Measurements from ENCODE around the gene PHAF1.

PHAF1 gene

GRCh38 chr16:67148221-67148620, 38.5 kb downstream of the PHAF1 start:
- DNase-seq: no peak

GRCh38 chr16:67148656-67149275, 39.0 kb downstream of the PHAF1 start:
- DNase-seq: no peak

- DNase-seq: no peak
These were observed 39.7 kb downstream of the PHAF1 start for GRCh38 chr16:67149276-67150046.

GRCh38 chr16:67150047-67150832, 40.5 kb downstream of the PHAF1 start:
- peak; percentile 48 for DNase-seq

- DNase-seq: peak; percentile 29
These were observed 41.2 kb downstream of the PHAF1 start, which contains the start of gene B3GNT9 for GRCh38 chr16:67150833-67151396. B3GNT9 (minus strand) TSS chr16:67150998; CDS start chr16:67150485, 513 bp downstream.

GRCh38 chr16:67151431-67152097, 41.8 kb downstream of the PHAF1 start:
- DNase-seq: no peak

- no peak for DNase-seq
These were observed 45.0 kb downstream of the PHAF1 start for GRCh38 chr16:67154578-67155294.

- DNase-seq: peak; percentile 70
These were observed 45.8 kb downstream of the PHAF1 start for GRCh38 chr16:67155295-67156142.

- no peak for DNase-seq
These were observed 46.6 kb downstream of the PHAF1 start for GRCh38 chr16:67156143-67156844.

GRCh38 chr16:67157106-67157748, 47.5 kb downstream of the PHAF1 start:
- DNase-seq: no peak

- DNase-seq: no peak
These were observed 48.3 kb downstream of the PHAF1 start for GRCh38 chr16:67157892-67158635.

- peak; percentile 78 for DNase-seq
These were observed 49.2 kb downstream of the PHAF1 start for GRCh38 chr16:67158637-67159600.

- no peak for DNase-seq
These were observed 51.9 kb downstream of the PHAF1 start for GRCh38 chr16:67161595-67162058.

GRCh38 chr16:67162506-67163163, 52.9 kb downstream of the PHAF1 start:
- no peak for DNase-seq

GRCh38 chr16:67163164-67163998, 53.6 kb downstream of the PHAF1 start:
- DNase-seq: peak; percentile 26

- DNase-seq: no peak
These were observed 54.3 kb downstream of the PHAF1 start for GRCh38 chr16:67163999-67164558.

All from stimulated activated naive CD4-positive, alpha-beta T cell treated with Interleukin-2 at 50 U/mL for 16 hours (primary cell).